COLO829 (cell line): ENCODE results near the gene XDH.

Source experiments
- DNase-seq: peaks from one replicate; pipeline ENCODE4 v3.0.0; 2012; ENCODE audit warnings: low spot score

The XDH gene

DNA sequence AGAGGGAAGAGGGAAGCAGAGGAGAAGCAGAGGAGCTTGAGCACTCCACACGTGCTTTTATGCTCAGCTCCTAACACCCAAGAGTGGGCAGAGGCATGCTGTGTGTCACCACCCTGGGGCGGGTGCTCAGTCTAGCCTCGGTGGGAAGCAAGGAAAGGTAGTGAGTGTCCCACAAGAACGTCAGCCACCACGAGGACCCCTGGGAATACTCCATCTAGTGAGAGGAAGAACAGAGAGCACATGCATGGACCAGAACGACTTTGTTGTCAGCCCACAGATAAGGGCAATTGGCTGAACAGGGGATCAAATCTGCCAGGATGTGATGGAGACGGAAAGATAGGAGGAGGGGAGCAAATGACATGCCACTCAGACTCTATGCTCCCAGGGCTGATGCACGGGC is 83.4 kb downstream of the XDH start:
- no peak for DNase-seq

DNA sequence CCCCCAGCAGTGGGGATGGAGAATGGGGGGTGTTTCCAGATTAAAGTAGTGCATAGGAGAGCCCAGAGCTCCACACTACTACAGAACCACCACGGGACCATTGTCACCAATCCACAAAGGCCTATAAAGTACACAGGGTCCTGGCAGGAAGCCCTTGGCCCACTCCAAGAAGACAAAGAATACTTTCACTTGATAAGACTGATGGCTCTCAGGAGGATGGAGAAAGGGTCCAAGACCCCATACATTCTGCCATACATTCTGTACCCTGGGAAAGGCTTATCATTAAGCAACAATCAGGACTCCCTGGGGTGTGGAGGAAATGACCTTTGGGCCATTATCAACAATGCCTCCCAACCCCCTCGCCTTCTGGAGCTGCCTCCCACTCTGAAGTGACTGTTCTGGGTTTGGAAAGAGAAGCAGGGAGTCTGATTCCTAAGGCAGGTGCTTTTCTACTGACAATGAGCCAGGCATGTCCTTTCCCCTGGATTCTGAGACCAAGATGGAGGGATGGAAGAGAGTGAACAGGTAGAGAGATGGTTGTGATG is 85.4 kb downstream of the XDH start:
- DNase-seq: no peak

DNA sequence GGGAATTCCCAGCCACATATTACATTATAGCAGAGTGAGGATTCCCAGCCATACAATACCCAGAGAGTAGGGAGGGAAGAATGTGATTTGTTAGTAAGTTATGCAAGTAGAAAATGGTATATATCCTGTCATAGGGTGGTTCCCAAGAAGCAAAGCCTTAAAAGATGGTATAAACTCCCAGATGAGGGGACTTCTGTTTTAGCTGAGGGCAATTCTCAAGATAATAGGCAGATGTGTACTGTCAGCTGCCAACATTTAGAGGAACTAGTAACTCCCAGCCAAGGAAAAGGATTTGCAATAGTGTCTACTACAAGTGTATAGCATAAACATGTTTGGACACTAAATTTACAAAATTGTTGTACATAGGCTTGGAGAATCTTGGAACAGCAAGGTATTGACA is 86.5 kb downstream of the XDH start:
- DNase-seq: no peak

DNA sequence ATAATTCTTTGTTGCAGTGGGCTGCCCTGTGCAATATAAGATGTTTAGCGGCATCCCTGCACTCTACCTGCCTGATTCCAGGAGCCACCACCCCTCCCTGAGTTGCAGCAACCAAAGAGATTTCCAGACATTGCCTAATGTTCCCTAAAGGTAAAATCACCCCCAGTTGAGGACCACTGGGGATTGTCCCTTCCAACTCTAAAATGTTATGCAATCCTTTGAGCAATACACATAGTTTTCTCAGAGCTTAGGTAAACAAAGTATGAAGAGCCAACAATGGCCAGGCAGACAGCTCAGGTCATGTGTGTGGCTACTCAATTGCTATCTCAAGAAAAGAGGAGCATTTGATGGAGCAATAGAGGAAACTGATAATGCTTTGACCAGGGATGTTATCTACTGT is 87.0 kb downstream of the XDH start:
- no peak for DNase-seq

DNA sequence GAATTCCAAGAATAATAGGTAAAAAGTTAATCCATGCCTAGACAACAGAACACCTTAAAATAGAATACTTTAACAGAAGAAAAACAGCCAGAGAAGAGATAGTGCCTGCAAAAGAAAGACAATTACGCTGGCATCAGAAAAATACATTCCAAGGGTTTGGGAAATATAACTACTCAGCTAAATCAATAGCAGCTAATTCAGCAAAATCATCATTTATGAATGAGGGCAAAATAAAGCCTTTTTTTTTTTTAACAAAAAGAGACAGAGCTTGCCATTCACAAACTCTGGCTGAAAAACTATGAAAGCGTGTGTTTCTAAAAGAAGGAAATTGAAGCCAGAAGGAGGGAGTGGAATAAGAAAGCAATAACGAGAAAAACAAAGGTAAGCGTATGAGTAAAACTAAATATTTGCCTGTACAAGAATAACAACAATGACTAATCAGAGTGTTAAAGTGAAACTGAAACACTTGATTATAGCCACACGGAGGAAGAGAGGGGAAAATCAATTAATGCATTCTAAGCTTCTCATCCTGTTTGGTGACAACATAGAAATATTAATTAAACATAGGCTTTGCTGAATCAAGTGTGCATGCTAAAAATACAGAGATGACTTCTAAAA is 90.4 kb downstream of the XDH start:
- DNase-seq: no peak

DNA sequence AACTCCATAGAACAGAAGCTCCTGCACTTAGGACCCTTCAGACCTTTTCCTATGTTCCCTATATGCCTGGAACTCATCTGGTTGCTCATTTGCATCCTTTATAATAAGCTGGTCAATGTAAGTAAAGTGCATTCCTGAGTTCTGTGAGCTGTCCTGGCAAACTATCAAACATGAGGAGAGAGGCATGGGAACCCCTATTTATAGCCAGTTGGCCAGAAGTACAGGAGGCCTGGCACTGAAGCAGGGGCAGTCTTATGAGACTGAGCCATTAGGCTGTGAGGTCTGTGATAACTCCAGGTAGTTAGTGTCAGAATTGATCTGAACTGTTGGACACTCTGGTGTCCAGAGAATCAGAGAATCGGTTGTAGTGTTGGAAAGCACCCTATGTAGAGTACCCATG is 92.2 kb downstream of the XDH start:
- no peak for DNase-seq

DNA sequence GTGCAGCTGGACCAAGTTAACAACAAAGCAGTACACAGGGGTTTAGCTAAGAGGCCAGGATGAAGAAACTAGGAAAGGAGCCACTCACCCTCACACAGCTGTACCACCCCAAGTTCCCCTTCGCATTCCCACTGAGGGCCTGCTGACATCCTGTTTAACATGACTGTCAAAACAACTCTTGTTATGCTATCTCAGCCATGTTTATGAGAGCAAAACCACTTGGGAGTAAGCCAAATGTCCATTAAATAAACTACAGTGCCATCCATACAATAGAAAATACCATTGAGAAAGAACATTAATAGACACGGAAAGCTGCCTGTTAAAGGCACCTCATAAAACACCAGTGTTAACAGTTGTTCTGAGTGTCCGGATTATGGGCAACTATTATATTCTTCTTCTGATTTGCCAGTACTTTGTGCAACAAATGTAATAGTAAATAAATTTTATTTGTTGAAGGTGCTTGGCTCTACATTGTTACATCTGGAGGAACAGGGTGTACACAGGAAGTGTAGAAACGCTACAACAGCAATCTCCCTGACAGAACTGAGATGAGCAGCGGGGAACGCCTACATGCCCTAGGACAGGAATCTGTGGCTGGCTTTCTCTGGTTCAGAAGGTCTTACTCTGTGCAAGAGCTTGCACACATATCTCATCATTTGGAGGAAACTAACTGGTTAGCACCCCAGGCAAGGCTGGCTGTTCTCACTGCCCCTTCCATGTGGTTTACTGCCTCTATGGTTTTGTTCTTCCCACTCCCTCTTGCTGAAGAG is 95.0 kb downstream of the XDH start:
- DNase-seq: no peak

DNA sequence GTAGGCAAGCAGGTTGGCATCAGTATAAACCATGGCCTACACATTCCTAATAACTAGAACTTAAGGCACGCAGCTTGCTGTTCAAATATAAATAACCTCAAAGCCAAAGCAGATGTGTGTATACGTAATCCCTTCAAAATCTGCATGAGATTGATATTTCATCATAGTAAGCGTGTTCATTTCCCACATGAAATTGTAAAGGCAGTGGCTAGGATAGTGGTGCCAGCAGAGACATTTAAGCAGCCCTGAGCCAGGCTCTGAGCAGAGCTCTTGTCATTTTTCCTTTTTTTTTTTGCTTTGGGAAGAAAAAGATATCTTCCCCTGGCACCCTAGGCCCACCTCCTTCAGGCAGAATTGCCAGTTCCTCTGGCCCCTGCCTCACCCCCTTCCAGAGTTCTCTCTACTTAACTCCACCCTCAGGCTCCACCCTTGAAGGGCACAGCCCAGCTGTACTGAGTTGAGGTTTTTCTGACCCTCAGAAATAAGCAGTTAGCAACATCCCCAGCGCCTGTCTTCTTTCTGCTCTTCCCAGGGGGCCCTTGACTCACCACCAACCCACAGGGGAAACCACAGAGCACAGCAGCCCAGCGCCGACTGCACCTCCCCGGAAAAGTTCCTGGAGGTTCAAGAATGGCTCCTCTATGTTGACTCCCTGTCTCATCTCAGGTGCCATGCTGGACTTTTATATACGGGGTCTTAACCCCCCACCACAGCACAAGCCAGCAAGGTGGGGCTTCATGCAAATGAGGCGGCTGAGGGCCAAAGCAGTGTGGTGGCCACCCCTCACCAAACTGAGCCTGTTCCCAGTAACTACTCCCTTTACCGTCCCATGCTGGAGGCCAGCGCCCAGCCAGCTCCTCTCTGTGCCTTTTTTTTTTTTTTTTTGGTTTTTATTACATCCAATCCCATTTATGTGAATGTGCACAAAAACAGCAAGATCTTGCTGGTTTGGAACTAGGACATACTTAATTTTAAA is 95.9 kb downstream of the XDH start:
- DNase-seq: no peak

DNA sequence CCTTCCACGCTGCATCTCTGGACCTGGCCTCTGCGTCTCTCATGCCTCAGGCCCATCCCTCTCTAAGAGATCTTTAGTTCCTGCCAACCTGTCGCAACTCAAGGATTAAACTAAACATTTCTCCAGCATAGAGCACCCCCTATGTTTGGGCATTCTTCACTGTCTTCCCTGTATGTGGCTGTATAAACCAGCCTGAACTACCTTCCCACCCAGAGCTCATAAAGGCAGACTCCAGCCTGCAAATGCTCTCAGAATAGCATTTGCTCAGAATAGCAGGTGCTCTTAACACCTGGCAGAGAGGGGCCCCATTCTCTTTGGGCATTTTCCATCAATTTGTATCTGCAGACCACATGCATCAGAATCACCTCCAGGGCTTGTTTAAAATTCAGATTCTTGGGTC is 97.1 kb downstream of the XDH start:
- DNase-seq: no peak

DNA sequence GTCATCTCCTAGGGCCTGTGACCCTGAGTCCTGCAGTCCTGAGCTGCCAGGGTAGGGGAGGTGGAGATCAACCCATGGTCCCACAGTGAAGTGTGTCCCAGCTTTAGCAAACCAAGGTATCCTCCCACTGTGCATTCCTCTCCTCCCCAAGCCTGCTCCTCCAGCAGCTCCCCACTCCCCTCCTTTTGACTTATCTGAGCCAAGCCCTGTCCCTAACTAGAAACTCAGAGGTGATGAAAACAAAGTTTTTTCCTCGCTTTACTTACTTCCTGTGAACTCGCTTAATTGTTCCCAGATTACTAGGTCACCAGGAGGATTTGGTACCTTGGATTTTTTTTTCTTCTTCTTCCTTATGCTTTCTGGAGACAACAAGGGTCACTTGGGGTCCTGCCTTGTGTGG is 99.8 kb downstream of the XDH start:
- no peak for DNase-seq

DNA sequence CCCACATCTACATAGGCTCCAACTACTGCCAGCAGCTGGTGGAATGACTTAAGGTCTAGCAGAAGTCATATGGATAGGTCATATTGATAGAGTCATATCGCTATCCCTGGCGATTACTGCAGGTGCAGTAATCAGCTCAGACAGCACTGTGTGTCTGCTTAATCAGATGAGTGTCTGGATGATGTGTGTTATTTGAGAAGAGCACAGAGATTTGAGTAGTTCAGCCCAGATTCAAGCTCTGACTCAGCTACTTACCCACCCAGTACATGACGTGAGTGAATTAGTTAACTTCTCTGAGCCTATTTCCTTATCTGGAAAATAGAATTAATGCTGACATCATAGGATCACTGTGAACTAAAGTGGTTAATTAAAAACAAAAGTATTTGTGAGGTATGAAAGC is 101.6 kb downstream of the XDH start:
- no peak for DNase-seq

DNA sequence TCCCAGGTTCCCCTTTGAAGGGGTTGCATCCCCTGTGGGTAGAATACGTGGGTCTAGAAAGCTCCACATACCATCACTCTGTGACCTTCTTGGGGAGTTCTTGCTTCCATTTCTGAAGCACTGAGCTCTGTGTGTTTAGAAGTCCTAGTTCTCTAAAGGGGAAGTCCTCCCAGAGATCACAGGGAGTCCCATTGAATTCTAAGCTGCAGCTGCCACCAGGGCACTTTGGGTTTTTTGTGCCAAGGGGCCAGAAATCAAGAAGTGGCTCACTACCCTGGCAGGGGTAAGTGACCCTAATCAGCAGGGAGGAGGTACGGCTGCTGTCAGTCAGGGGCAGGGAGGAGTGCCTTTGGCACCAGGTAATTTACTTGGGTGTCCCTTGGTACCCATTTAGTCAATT is 109.7 kb downstream of the XDH start:
- DNase-seq: no peak

DNA sequence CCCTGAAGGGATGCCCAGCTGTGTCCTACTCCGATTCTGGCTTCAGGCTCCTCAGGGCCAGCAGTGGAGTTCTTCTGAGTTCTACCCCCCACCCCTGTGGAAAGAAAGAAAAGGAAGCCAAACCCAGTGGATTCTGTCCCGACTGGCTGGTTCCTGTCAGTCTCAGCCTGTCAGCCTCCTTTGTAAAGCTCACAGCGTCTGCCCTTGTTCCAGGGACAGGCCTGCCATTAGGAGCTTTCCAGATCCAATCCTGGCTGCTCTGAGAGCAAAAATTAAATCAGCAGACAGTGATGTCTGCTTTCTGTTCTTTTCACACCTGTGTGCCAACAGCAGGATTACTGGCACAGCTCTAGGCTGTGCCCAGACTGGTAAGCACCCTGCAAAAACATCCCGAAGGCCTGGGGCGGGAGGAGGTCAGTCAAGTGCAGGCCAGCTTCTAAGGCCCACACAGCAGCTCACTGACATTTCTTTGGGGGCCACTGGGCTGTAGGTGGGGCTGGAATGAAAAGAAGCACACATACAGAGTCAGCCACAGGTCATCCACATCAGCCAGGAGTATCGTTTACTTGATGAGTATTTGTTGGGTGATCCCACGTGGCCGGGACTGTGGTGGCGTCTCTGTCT is 111.5 kb downstream of the XDH start:
- DNase-seq: no peak

DNA sequence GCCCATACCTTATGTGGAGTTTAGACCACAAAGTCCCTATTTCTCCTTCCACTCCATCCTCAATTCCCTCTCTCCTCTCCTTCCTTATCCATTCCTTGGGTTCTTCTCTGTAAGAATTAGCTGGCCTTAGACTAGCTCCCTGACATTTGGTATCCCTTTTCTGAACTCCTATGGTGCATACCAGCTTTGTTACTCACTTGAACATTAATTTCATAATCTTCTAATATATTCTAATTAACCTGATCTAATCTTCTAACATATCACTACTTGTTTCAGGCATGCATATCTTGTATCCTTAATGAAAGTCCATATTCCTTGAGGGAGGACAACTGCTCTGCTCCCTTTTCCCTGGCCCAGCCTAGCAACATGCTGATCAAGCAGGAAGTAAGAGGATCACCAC is 114.2 kb downstream of the XDH start:
- DNase-seq: no peak

DNA sequence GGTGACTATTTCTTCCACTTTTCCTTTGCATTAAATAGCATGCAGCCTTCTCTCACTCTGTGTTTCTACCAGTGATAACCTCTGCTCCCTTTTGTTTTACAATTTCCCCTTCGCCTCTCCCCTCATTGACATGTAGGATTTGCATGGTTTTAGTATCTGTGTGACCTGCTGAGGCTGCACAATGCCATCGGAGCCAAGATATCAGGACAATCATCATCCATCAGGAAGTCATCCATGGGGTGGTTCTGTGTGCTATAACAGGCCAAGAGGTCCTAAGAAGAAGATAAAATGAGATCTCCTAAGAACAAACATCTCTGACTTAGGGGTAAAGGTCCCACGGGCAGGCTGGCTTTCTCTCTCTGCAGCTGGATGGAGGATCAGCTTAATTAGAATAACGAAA is 115.0 kb downstream of the XDH start:
- no peak for DNase-seq

DNA sequence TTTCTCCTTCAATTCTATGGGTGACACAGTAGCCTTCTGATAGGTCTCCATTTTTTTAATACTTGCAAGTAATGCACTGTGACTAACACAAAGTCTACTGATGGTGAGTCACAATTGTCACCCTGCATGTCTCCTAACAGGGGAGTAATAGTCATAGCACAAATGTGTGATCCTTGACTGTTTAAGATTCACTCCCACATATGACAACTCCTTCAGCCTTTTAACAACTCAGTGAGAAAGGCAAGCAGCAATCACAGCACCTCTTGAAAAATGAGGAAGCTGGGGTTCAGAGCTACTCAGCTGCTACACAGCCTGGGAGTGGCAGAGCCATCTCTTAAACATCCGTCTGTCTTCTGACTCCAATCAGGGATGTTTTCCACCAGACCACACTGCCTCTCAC is 116.8 kb downstream of the XDH start:
- no peak for DNase-seq

DNA sequence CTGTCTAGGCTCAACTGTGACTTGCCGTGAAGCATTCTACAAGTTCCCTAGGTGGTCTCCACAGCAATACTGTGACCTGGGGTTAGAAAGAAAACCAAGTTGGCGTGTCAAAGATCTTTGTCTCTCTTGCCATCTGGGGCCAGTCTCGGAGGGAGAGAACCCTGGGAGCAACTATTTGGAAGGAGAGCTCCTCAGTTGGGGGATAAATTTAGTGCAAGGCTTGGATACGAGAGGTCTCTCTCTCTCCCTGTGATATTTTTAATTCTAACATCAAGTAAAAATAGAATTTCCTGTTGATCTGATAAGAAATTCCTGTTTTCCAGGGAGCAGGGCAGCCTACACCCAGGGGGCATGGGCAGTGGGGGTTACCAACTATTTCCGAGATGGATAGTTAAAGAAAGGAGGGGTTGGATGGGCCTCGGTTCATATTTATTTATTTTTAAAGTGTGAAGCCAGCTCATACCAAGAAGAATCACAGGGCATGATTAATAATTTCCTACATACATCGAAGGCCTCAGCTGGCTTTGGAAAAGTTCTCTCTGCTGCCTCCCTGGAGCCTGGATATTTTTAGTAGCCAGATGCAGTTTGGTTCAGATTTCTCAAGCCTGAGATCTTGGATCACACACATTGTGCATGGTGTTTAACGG is 117.8 kb downstream of the XDH start:
- DNase-seq: no peak

DNA sequence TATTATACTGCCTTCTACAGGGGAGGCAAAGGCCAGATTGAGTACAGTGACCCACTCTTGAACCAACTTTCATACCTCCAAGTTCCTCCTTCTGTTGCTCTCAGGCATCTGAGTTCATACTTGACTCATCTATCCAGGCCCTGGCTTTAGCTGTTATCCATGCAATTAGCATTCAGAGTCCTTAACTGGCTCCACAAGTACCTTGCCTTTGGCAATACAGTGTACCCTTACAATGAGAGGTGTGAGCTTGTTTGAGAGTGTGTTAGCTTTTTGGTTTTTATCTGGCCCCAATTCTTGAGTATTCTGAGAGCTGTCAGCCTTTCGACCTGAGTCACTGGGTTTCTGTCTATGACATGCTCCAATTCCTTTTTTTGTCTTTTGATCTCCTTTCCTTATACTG is 120.3 kb downstream of the XDH start:
- no peak for DNase-seq

DNA sequence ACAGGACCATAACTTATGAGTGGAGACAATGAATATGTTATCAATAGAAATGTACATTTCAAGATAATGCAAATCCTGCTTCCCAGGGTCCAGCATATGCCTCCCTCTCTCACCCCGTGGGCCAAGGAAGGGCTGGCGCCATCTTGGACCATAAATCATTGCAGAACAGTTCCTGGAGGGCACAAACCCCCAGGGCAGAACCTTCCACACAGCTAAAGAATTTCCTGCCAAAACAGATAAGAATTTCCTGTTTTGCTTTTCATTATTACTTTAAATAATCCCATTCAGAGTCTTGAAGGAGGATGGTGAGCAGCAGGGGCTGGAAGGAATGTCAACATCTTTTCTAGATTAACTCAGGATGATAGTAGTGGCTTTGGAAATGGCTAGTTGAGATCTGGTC is 126.9 kb downstream of the XDH start:
- peak; percentile 13 for DNase-seq

DNA sequence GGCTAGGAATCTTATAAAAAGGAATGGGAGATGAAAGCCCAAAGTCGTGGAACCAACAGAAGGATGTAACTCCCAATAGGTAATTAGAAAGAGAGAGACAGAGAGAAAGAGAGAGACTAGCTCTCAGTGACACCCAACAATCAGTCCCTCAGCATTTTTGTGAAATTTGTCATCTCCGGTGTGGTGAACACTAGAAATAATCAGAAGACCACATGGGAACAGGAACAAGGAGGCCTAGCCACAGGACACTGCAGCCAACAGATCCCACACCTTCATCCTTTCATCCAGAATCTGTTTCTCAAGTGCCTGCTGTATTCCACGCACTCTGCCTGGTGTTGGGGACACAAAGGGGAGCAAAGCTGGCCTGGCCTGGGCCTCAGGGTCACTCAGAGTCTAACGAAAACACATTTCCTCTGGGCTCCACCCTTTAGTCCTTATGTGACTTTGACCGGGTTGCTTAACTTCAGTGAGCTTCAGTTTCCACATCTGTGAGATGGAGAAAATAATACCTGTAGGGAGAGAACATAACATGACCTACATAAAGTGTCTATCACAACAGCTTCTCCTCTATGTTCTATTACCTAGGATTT is 127.5 kb downstream of the XDH start:
- DNase-seq: no peak

DNA sequence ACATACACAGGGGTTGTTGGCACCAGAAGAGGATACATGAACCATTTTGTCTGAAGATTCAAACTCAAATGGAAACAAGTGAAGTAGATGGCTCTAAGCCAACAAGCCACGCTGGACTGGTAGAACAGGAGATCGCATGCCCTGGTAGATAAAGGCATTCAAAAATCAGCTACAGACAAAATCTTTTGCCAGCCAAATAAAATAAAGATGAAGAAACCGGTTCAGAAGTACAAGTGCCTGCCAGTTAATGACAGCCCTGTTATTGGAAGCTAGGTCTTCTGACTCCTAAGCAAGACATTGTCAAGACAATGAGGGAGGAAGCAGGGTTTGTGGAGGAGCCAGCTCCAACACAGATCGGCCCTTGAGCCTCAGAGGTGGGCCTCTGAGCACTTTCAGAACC is 128.3 kb downstream of the XDH start:
- DNase-seq: no peak
